Activated T-cell treated with anti-CD3 and anti-CD28 coated beads, Interleukin-2, amount 50 U/mL, for 1 hour (primary cell): Measurements from ENCODE around the gene TNNT1.
"Not testable (repeated sequence)": the region's sequence is repeated elsewhere in the genome, so short reads cannot be mapped to it uniquely, and the experiment has no call there.

Experiments used
- DNase-seq: peaks from one replicate; pipeline ENCODE4 v3.0.0-alpha.2; 2020

The TNNT1 gene

GRCh38 chr19:55166530-55167268 lies 17.7 kb upstream of the TNNT1 start, which contains the start of gene DNAAF3:
TSS of gene DNAAF3 (minus strand) at chr19:55166613. CDS start at chr19:55166413, 200 bp downstream.
- peak; percentile 71 for DNase-seq

- DNase-seq, result peak; percentile 53
These were observed 17.0 kb upstream of the TNNT1 start for GRCh38 chr19:55165952-55166529.

GRCh38 chr19:55161571-55162322 lies 12.7 kb upstream of the TNNT1 start:
- no peak for DNase-seq

- no peak for DNase-seq
These were observed 12.0 kb upstream of the TNNT1 start for GRCh38 chr19:55160986-55161365.

GRCh38 chr19:55160128-55160985 lies 11.4 kb upstream of the TNNT1 start:
- DNase-seq, result peak; percentile 85

GRCh38 chr19:55158848-55159749 lies 10.1 kb upstream of the TNNT1 start:
- no peak for DNase-seq

GRCh38 chr19:55158423-55158822 lies 9.4 kb upstream of the TNNT1 start:
- no peak for DNase-seq

GRCh38 chr19:55157064-55157908 lies 8.3 kb upstream of the TNNT1 start, which contains the start of gene TNNI3:
TSS of gene TNNI3 (minus strand) at chr19:55157732. CDS start at chr19:55157589, 143 bp downstream.
- DNase-seq, result no peak

GRCh38 chr19:55156202-55157063 lies 7.4 kb upstream of the TNNT1 start:
- DNase-seq, result peak; percentile 49

GRCh38 chr19:55155784-55156183 lies 6.8 kb upstream of the TNNT1 start:
- DNase-seq, result not testable (repeated sequence)

- DNase-seq, result no peak
These were observed 4.8 kb upstream of the TNNT1 start for GRCh38 chr19:55153652-55154264.

- no peak for DNase-seq
These were observed 3.0 kb upstream of the TNNT1 start for GRCh38 chr19:55152017-55152416.

- DNase-seq, result no peak
These were observed 1.3 kb downstream of the TNNT1 start for GRCh38 chr19:55147545-55148251.

- DNase-seq, result no peak
These were observed 2.2 kb downstream of the TNNT1 start for GRCh38 chr19:55146705-55147273.

- DNase-seq, result peak; percentile 37
These were observed 2.8 kb downstream of the TNNT1 start for GRCh38 chr19:55146078-55146704.

GRCh38 chr19:55145232-55145631 lies 3.8 kb downstream of the TNNT1 start:
- DNase-seq, result no peak

GRCh38 chr19:55141696-55142095 lies 7.3 kb downstream of the TNNT1 start:
- no peak for DNase-seq

- no peak for DNase-seq
These were observed 11.1 kb downstream of the TNNT1 start for GRCh38 chr19:55137915-55138314.
